BE2C (cell line): Measurements from ENCODE around the gene ASS1.

Experiments
- DNase-seq: peaks from one replicate; pipeline ENCODE4 v3.0.0-alpha.2; 2020
- H3K27me3 ChIP-seq: fragments of 250-450 bp; sonication (Bioruptor Pico); 2 replicates; pipeline ENCODE4 v1.5.1; 2020; ENCODE audit warnings: mild to moderate bottlenecking
- H3K36me3 ChIP-seq: fragments of 250-450 bp; sonication (Bioruptor Pico); 2 replicates; pipeline ENCODE4 v1.5.1; 2020; ENCODE audit warnings: mild to moderate bottlenecking
- H3K4me1 ChIP-seq: fragments of 250-450 bp; sonication (Bioruptor Pico); 2 replicates; pipeline ENCODE4 v1.5.1; 2020
- H3K4me3 ChIP-seq: 2 replicates; pipeline ENCODE4 v1.5.1; 2011; ENCODE audit warnings: low read depth, low read length
- H3K9me3 ChIP-seq: fragments of 250-450 bp; sonication (Bioruptor Pico); 2 replicates; pipeline ENCODE4 v1.5.1; 2020
- TF ChIP-seq, protein P1 (sequence below): IDR thresholded peaks from 2 replicates; pipeline ENCODE4 v1.5.1; 2012; ENCODE audit warnings: mild to moderate bottlenecking, low read depth, low read length

The ASS1 gene

DNA sequence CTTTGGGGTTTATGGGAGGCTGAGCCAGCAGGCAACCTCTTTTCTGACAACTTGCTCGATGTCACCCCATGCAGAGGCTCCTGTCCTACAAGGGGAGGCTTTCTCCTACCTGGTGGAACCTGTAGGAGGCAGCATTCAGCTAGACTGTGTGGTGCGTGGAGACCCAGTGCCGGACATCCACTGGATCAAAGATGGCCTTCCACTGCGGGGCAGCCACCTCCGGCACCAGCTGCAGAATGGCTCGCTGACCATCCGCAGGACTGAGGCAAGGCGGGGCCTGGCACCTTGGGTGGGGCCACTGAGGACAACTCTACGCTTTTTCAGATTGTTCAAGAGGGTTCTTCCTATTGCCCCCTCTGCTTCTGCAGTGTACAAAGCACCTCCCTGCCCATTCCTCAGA lies 36.1 kb upstream of the ASS1 start:
- no peaks in the 10 kb centered on the region for H3K27me3 ChIP-seq
- H3K36me3 ChIP-seq = no peaks in the 10 kb centered on the region
- TF ChIP-seq, protein P1, sequence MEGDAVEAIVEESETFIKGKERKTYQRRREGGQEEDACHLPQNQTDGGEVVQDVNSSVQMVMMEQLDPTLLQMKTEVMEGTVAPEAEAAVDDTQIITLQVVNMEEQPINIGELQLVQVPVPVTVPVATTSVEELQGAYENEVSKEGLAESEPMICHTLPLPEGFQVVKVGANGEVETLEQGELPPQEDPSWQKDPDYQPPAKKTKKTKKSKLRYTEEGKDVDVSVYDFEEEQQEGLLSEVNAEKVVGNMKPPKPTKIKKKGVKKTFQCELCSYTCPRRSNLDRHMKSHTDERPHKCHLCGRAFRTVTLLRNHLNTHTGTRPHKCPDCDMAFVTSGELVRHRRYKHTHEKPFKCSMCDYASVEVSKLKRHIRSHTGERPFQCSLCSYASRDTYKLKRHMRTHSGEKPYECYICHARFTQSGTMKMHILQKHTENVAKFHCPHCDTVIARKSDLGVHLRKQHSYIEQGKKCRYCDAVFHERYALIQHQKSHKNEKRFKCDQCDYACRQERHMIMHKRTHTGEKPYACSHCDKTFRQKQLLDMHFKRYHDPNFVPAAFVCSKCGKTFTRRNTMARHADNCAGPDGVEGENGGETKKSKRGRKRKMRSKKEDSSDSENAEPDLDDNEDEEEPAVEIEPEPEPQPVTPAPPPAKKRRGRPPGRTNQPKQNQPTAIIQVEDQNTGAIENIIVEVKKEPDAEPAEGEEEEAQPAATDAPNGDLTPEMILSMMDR = no peak; the same call in 1 of the 2 replicates

DNA sequence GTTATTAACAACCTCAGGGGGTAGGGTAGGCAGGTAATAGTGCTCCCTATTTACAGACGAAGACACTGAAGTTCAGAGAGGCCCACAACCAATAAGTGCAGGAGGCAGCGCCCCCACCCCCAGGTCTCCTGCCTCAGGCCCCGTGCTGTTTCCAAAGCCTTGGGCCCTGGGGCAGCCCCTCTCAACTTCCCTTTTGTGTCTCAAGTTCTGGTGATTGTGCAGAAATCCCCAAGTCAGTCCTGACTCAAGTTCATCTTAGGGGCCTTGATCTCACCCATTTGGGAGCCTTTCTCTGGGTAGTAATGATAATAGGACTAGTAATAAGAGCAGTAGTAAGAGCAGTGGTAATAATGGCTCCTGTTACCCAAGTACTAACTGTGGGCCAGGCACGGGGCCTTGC lies 35.5 kb upstream of the ASS1 start:
- no peak for DNase-seq
- TF ChIP-seq, protein P1 = no peak
- H3K27me3 ChIP-seq = no peaks in the 10 kb centered on the region

More for the DNA sequence above, 36.1 kb upstream of the ASS1 start:
- DNase-seq = no peak
- no peaks in the 10 kb centered on the region for H3K9me3 ChIP-seq
- H3K4me3 ChIP-seq = no peak overlapping the region
- no peaks in the 10 kb centered on the region for H3K4me1 ChIP-seq

DNA sequence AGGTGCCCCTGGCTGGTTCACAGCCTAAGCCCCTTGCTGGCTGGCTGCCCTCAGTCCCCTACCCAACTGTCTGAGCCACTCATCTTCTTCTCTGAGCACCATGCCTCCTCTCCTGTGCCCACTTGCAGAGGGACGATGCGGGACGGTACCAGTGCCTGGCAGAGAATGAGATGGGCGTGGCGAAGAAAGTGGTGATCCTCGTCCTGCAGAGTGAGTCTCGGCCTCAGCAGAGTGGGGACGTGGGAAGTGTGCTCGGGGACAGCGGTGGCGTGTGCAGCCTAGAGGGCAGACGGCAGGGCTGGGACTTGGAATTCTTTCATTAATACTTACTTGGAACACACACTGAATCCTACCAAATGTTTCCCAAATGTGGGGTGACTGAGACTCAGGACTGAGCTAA lies 34.3 kb upstream of the ASS1 start:
- Histone ChIP-seq H3K4me1 (no peaks in the 10 kb centered on the region), H3K27me3 (no peaks in the 10 kb centered on the region)
- TF ChIP-seq, protein P1 = no peak

More for the DNA sequence above, 35.5 kb upstream of the ASS1 start:
- H3K4me3 ChIP-seq = no peak overlapping the region
- H3K9me3 ChIP-seq = no peaks in the 10 kb centered on the region
- no peaks in the 10 kb centered on the region for H3K36me3 ChIP-seq
- H3K4me1 ChIP-seq = no peaks in the 10 kb centered on the region

DNA sequence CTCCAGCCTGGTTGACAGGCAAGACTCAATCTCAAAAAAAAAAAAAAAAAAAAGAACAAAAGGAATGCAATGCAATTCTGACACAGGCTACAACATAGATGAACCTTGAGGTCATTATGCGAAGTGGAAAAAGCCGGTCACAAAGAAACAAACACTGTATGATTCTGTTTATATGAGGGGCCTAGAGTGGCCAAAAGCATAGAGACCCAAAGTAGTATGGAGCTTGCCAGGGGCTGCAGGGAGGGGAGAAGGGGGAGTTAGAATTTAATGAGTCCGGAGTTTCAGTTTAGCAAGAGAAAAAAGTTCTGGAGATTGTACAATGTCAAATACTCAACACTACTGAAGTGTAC lies 33.2 kb upstream of the ASS1 start:
- TF ChIP-seq, protein P1 = no peak
- Histone ChIP-seq H3K27me3 (no peaks in the 10 kb centered on the region), H3K9me3 (no peaks in the 10 kb centered on the region), H3K36me3 (no peaks in the 10 kb centered on the region), H3K4me1 (no peaks in the 10 kb centered on the region), H3K4me3 (no peak overlapping the region)
- no peak for DNase-seq

More for the DNA sequence above, 34.3 kb upstream of the ASS1 start:
- DNase-seq = no peak
- Histone ChIP-seq H3K4me3 (no peak overlapping the region), H3K36me3 (no peaks in the 10 kb centered on the region), H3K9me3 (no peaks in the 10 kb centered on the region)

DNA sequence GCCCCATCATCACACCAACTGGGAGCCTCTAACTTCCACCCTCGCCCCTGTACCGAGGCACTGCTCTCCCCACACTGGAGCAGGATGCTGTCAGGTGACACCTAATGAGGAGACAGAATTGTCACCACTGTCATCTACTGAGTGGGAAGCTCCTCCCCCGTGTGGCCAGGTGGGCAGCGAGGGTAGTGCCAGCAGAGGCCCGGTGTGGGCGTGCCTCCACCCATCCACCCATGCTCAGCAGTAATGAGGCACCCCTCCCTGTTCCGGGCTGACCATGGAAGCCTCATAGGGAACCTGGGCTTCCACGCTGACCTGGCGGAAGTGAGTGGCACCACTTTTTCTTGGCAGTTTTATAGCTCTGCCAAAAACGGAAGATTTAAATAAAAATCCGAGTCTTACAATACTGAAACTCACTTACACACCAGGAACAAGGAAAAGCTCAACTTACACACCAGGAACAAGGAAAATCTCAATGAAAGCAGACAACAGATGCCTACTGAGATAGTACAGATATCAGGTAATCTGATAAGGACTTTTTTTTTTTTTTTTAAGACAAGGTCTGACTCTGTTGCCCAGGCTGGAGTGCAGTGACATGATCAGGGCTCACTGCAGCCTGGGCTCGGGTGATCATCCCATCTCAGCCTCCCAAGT lies 30.6 kb upstream of the ASS1 start:
- no peaks in the 10 kb centered on the region for H3K27me3 ChIP-seq
- H3K4me1 ChIP-seq = no peaks in the 10 kb centered on the region
- no peaks in the 10 kb centered on the region for H3K36me3 ChIP-seq
- H3K4me3 ChIP-seq = no peak overlapping the region
- TF ChIP-seq, protein P1 = no peak
- no peak for DNase-seq
- no peaks in the 10 kb centered on the region for H3K9me3 ChIP-seq

DNA sequence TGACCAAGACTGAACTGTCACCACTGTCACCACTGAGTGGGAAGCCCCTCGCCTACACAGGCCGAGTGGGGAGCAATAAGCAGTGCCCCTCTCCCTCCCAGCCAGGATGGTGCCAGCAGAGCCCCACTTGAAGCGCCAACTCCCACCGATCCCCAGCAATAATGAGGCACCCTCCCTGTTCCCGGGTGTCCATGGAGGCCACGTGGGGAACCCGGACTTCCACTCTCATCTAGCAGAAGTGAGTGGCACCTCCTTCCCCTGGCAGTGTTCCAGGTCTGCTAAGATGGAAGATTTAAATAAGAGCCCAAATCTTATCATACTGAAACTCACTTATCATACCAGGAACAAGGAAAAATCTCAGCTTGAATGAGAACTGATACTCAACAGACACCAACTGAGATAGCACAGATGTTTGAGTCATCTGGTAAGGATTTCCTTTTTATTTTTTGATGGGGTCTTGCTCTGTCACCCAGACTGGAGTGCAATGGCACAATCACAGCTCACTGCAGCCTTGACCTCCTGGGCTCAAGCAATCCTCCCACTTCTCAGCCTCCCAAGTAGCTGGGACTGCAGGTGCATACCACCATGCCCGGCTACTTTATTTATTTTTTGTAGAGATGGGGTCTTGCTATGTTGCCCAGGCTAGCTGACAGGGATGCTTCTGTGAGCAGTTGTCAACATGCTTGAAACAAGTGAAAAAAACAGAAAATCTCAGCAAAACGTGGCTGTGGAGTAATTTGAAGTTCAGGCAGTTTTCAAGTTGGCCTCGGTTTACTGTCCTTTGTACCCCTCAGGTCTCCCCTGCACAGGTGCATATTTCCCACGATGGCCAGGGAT lies 29.6 kb upstream of the ASS1 start:
- TF ChIP-seq, protein P1 = no peak
- Histone ChIP-seq H3K4me3 (no peak overlapping the region), H3K9me3 (no peaks in the 10 kb centered on the region), H3K27me3 (no peaks in the 10 kb centered on the region), H3K36me3 (no peaks in the 10 kb centered on the region), H3K4me1 (no peaks in the 10 kb centered on the region; the same call in 1 of the 2 replicates)
- DNase-seq = no peak
